ENCODE results near the gene SIRT7.
"Not testable (repeated sequence)": the region's sequence is repeated elsewhere in the genome, so short reads cannot be mapped to it uniquely, and the experiment has no call there.

The SIRT7 gene

DNA sequence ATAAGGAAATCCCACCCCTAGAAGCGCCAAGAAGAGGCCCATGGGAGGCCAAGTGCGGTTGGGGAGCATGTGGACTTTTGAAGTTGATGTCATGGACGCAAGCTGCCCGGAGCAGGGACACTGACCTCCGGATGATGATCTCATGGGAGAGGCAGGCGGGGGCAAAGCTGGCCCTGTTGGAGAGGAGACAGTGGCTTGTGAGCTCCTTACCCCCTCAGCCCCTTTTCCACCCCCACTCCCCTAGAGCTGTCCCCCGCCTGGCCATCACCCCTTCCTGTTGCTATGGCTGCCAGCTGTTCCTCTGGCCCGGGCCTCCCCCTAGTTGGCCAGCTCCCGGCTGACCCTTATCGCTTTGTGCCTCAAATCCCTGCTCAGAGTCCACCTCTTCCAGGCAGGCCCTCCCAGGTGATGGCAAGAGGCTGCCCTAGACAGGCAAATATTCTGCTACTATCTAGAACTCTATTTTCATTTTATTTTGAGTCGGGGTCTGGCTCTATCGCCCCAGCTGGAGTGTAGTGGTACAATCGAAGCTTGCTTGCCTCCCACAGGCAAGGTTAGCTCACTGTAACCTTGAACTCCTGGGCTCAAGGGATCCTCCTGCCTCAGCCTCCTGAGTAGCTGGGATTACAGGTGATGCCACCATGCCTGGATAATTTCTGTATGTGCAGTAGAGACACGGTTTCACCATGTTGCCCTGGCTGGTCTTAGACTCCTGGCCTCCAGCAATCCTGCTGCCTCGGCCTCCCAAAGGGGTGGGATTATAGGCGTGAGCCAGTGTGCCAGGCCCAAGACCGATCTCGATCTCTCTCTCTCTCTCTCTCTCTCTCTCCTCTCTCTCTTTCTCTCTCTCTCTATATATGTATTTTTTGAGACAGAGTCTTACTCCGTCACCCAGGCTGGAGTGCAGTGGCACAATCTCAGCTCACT lies 36.4 kb upstream of the SIRT7 start:
- no peak for DNase-seq

DNA sequence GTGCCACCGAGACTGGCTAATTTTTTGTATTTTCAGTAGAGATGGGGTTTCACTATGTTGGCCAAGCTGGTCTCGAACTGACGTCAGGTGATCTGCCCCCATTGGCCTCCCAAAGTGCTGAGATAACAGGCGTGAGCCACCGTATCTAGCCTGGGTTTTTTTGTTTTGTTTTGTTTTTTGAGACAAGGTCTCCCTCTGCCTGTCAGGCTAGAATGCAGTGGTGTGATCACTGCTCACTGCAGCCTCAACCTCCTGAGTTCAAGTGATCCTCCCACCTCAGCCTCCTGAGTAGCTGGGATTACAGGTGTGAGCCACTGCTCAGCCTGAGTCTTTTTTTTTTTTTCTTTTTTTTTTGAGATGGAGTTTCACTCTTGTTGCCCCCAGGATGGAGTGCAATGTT lies 35.5 kb upstream of the SIRT7 start:
- DNase-seq = not testable (repeated sequence)

GRCh38 chr17:81952792-81953228 lies 34.8 kb upstream of the SIRT7 start:
- DNase-seq = no peak

GRCh38 chr17:81951785-81952684 lies 34.1 kb upstream of the SIRT7 start:
- no peak for DNase-seq

GRCh38 chr17:81950501-81950900 lies 32.5 kb upstream of the SIRT7 start:
- no peak for DNase-seq

- no peak for DNase-seq
These were observed 30.8 kb upstream of the SIRT7 start for GRCh38 chr17:81948635-81949378.

DNA sequence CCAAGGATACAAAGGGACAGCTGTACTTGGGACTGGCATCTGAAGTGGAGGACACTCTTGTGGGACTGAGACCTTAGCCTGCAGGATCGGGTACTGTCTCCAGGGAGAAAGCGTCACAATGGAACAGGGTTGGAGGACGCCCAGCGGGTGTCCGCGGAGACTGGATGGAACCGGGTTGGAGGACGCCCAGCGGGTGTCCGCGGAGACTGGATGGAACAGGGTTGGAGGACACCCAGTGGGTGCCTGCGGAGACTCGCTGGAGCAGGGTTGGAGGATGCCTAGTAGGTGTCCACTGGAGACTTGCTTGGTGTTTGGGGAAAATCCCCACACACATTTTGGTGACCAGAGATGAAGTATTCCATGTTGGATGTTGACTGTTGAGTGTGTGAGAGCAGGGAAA lies 29.2 kb upstream of the SIRT7 start, which contains the start of gene MYADML2:
Gene MYADML2, minus strand, starts transcription at position 45 of the 400 bp plus-strand sequence. CDS start 5,492 bp downstream, outside the sequence.
- DNase-seq = no peak

GRCh38 chr17:81944858-81945257 lies 26.9 kb upstream of the SIRT7 start:
- DNase-seq = no peak

GRCh38 chr17:81942167-81942553 lies 24.2 kb upstream of the SIRT7 start:
- no peak for DNase-seq

GRCh38 chr17:81941484-81942166 lies 23.6 kb upstream of the SIRT7 start:
- DNase-seq = no peak

- DNase-seq = no peak
These were observed 22.8 kb upstream of the SIRT7 start for GRCh38 chr17:81940538-81941483.

- DNase-seq = no peak
These were observed 22.0 kb upstream of the SIRT7 start for GRCh38 chr17:81939881-81940385.

- no peak for DNase-seq
These were observed 21.2 kb upstream of the SIRT7 start for GRCh38 chr17:81939218-81939617.

- no peak for DNase-seq
These were observed 17.7 kb upstream of the SIRT7 start for GRCh38 chr17:81935709-81936084.

- no peak for DNase-seq
These were observed 17.1 kb upstream of the SIRT7 start for GRCh38 chr17:81934850-81935708.

GRCh38 chr17:81934098-81934757 lies 16.3 kb upstream of the SIRT7 start:
- DNase-seq = no peak

DNA sequence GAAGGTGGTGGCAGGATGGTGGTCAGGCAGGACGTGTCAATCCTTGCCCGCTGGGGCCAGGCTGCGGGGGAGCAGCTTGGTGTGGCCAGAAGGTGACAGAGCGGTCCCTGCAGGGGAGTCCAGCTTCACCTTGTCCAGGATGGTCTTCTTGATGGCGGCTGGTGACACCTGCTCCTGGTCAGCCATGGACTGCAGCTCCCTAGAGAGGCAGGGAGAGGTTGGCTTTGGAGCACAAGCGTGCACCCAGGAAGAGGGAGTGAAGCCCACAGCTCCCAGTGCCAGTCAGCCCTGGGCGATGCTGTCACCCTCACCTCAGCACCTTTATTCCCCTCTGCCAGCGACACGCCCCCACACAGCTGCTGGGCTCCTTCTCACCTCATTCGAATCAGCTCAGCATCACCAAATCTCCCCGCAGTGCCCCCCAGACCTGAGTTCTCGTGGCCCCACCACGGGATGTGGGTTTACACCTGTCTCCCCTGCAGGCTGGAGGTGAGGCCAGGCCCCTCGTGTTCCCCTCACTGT lies 15.3 kb upstream of the SIRT7 start:
- no peak for DNase-seq

DNA sequence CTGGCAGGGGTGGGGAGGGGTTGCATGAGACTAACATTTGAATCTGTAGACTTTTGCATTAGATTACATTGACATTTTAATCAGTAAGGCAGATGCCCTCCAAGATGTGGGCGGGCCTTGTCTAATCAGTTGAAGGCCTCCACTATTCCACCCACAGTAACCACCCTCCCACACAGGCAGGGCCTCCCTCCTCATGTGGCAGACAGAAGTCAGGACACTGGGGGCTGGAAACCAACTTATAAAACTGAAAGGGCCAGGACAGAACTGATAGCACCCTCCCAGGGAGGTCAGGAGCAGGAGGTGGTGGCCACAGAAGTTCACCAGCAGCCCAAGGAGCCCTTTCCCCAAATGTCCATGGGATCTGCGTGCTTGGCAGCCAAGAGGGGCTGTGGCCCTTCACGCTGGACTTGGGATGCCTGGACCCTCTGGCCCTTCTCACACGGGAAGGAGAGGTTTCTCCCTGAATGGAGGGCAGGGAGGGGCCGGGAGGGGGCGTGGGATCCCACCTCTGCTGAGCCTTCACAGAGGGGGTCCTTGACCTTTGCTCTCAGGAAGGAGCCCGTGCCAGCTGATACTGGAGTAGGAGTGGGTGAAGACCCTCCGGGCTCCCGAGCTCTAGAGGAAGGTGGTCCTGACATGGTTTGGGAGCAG lies 14.5 kb upstream of the SIRT7 start:
- no peak for DNase-seq

Measured in stimulated activated naive CD4-positive, alpha-beta T cell treated with Interleukin-2 at 50 U/mL for 16 hours (primary cell).